ENCODE results near the gene SNX27.
"Not testable (repeated sequence)": the region's sequence is repeated elsewhere in the genome, so short reads cannot be mapped to it uniquely, and the experiment has no call there.

The SNX27 gene

GRCh38 chr1:151638074-151638775 is 26.4 kb downstream of the SNX27 start:
- in situ Hi-C loops (cut with MboI; ENCODE audit: low sequenced_read_pairs): no loop called here

GRCh38 chr1:151638812-151639211 is 27.0 kb downstream of the SNX27 start:
- in situ Hi-C loops (cut with MboI; ENCODE audit: low sequenced_read_pairs): no loop called here

GRCh38 chr1:151639466-151639865 is 27.6 kb downstream of the SNX27 start:
- in situ Hi-C loops (cut with MboI; ENCODE audit: low sequenced_read_pairs): no loop called here

GRCh38 chr1:151641229-151641628 is 29.4 kb downstream of the SNX27 start:
- in situ Hi-C loops (cut with MboI; ENCODE audit: low sequenced_read_pairs): no loop called here

GRCh38 chr1:151643085-151643484 is 31.2 kb downstream of the SNX27 start:
- in situ Hi-C loops (cut with MboI; ENCODE audit: low sequenced_read_pairs): not testable (repeated sequence)

GRCh38 chr1:151644001-151644400 is 32.2 kb downstream of the SNX27 start:
- in situ Hi-C loops (cut with MboI; ENCODE audit: low sequenced_read_pairs): no loop called here

GRCh38 chr1:151653397-151653796 is 41.5 kb downstream of the SNX27 start:
- in situ Hi-C loops (cut with MboI; ENCODE audit: low sequenced_read_pairs): no loop called here

GRCh38 chr1:151655371-151655770 is 43.5 kb downstream of the SNX27 start:
- in situ Hi-C loops (cut with MboI; ENCODE audit: low sequenced_read_pairs): no loop called here

- in situ Hi-C loops (cut with MboI; ENCODE audit: low sequenced_read_pairs): no loop called here
Observed at GRCh38 chr1:151661751-151662150, 49.9 kb downstream of the SNX27 start.

- in situ Hi-C loops (cut with MboI; ENCODE audit: low sequenced_read_pairs): no loop called here
Observed at GRCh38 chr1:151668090-151668489, 56.2 kb downstream of the SNX27 start.

- in situ Hi-C loops (cut with MboI; ENCODE audit: low sequenced_read_pairs): not testable (repeated sequence)
Observed at GRCh38 chr1:151670036-151670675, 58.3 kb downstream of the SNX27 start.

GRCh38 chr1:151673407-151673806 is 61.6 kb downstream of the SNX27 start:
- in situ Hi-C loops (cut with MboI; ENCODE audit: low sequenced_read_pairs): no loop called here

GRCh38 chr1:151680391-151680790 is 68.5 kb downstream of the SNX27 start:
- in situ Hi-C loops (cut with MboI; ENCODE audit: low sequenced_read_pairs): no loop called here

- in situ Hi-C loops (cut with MboI; ENCODE audit: low sequenced_read_pairs): no loop called here
Observed at GRCh38 chr1:151680826-151681225, 69.0 kb downstream of the SNX27 start.

GRCh38 chr1:151681923-151682322 is 70.1 kb downstream of the SNX27 start:
- in situ Hi-C loops (cut with MboI; ENCODE audit: low sequenced_read_pairs): no loop called here

GRCh38 chr1:151682901-151683300 is 71.1 kb downstream of the SNX27 start:
- in situ Hi-C loops (cut with MboI; ENCODE audit: low sequenced_read_pairs): not testable (repeated sequence)

GRCh38 chr1:151684128-151684527 is 72.3 kb downstream of the SNX27 start:
- in situ Hi-C loops (cut with MboI; ENCODE audit: low sequenced_read_pairs): no loop called here

GRCh38 chr1:151686561-151686960 is 74.7 kb downstream of the SNX27 start:
- in situ Hi-C loops (cut with MboI; ENCODE audit: low sequenced_read_pairs): no loop called here

GRCh38 chr1:151689494-151689893 is 77.6 kb downstream of the SNX27 start:
- in situ Hi-C loops (cut with MboI; ENCODE audit: low sequenced_read_pairs): no loop called here

GRCh38 chr1:151692226-151692625 is 80.4 kb downstream of the SNX27 start:
- in situ Hi-C loops (cut with MboI; ENCODE audit: low sequenced_read_pairs): no loop called here

- in situ Hi-C loops (cut with MboI; ENCODE audit: low sequenced_read_pairs): no loop called here
Observed at GRCh38 chr1:151693057-151693651, 81.3 kb downstream of the SNX27 start.

- in situ Hi-C loops (cut with MboI; ENCODE audit: low sequenced_read_pairs): no loop called here
Observed at GRCh38 chr1:151701515-151701914, 89.7 kb downstream of the SNX27 start.

All from hTERT RPE-1 (cell line).